Nephron (organoid): ENCODE data around the gene ALG12.
A peak's percentile ranks its signal among the peaks of the same experiment; 100 is the strongest.

Source experiments
- H3K27ac Mint-ChIP-seq, 3 experiments: 2 replicates each; pipeline ENCODE4 v1.8.0; 2020; ENCODE audit warnings: mixed read lengths in 3 of 3, mild to moderate bottlenecking in 2 of 3, moderate library complexity in 1 of 3
- H3K27me3 Mint-ChIP-seq: 2 replicates; pipeline ENCODE4 v1.8.0; 2021; ENCODE audit warnings: low read depth, mild to moderate bottlenecking, moderate library complexity, mixed read lengths
- H3K36me3 Mint-ChIP-seq: 2 replicates; pipeline ENCODE4 v1.8.0; 2020; ENCODE audit warnings: low read depth, mixed read lengths
- H3K4me1 Mint-ChIP-seq: 2 replicates; pipeline ENCODE4 v1.8.0; 2020; ENCODE audit warnings: mixed read lengths
- H3K4me3 Mint-ChIP-seq, 3 experiments: 2 replicates each; pipeline ENCODE4 v1.8.0; 2020; ENCODE audit warnings: mild to moderate bottlenecking in 3 of 3, mixed read lengths in 3 of 3, moderate library complexity in 2 of 3
- H3K9me3 Mint-ChIP-seq: 2 replicates; pipeline ENCODE4 v1.8.0; 2020; ENCODE audit warnings: mixed read lengths
- CTCF ChIP-seq, 3 experiments: fragments of 200-600 bp; sonication (generic); IDR thresholded peaks; one replicate each; pipeline ENCODE4 v1.5.0; 2021; ENCODE audit warnings: antibody characterized with exemption in 3 of 3; ENCODE audit not compliant: unreplicated experiment in 3 of 3

The ALG12 gene

GRCh38 chr22:49933236-49934159 is 15.3 kb upstream of the ALG12 start:
- Mint-ChIP-seq H3K27ac (peak overlapping the region in 1 of 3 experiments; percentile 21), H3K36me3 (no peaks in the 10 kb centered on the region), H3K9me3 (no peaks in the 10 kb centered on the region), H3K4me3 (peak overlapping the region in 2 of 3 experiments; percentile 15 to 55), H3K27me3 (peaks cover 29% of the 10 kb centered on the region), H3K4me1 (peaks cover 6% of the 10 kb centered on the region)
- no peak for TF ChIP-seq CTCF (IDR thresholded peaks at IDR 0.05; ENCODE audit: unreplicated experiment in 3 of 3)

- Mint-ChIP-seq H3K9me3 (no peaks in the 10 kb centered on the region), H3K27me3 (peaks cover 28% of the 10 kb centered on the region), H3K27ac (no peak overlapping the region), H3K36me3 (no peaks in the 10 kb centered on the region), H3K4me3 (peak overlapping the region in 2 of 3 experiments; percentile 1 to 22), H3K4me1 (peaks cover 10% of the 10 kb centered on the region)
- peak; percentile 24 to 34 (median 27) for TF ChIP-seq CTCF (IDR thresholded peaks at IDR 0.05; ENCODE audit: unreplicated experiment in 3 of 3)
Observed at GRCh38 chr22:49930596-49931412, 12.6 kb upstream of the ALG12 start.

GRCh38 chr22:49929994-49930575 is 11.8 kb upstream of the ALG12 start:
- Mint-ChIP-seq H3K27me3 (peaks cover 28% of the 10 kb centered on the region), H3K36me3 (peaks cover 6% of the 10 kb centered on the region), H3K9me3 (no peaks in the 10 kb centered on the region), H3K27ac (no peak overlapping the region), H3K4me3 (no peak overlapping the region), H3K4me1 (peaks cover 10% of the 10 kb centered on the region)
- no peak for TF ChIP-seq CTCF (IDR thresholded peaks at IDR 0.05; ENCODE audit: unreplicated experiment in 3 of 3)

- no peak overlapping the region for H3K4me3 Mint-ChIP-seq
- H3K27me3 Mint-ChIP-seq, result peaks cover 28% of the 10 kb centered on the region
- H3K27ac Mint-ChIP-seq, result no peak overlapping the region
Observed at GRCh38 chr22:49929211-49929979, 11.2 kb upstream of the ALG12 start.

More at GRCh38 chr22:49929211-49929979, 11.2 kb upstream of the ALG12 start:
- Mint-ChIP-seq H3K4me1 (peaks cover 10% of the 10 kb centered on the region), H3K9me3 (no peaks in the 10 kb centered on the region), H3K36me3 (peaks cover 7% of the 10 kb centered on the region)
- peak; percentile 81 to 89 (median 84) for TF ChIP-seq CTCF (IDR thresholded peaks at IDR 0.05; ENCODE audit: unreplicated experiment in 3 of 3)
